Measurements from ENCODE around the gene ADARB1. TPM values are rescaled to one million over a fixed set of nuclear protein-coding genes. Genes with fewer than 3 reads are reported as not detected.

Gene ADARB1
- total and polyA plus RNA-seq, 2 donors (not counting 1 experiment from before 2014, with no cell fraction given) = 17.1 to 33.3 TPM

GRCh38 chr21:45225041-45225740 is 150.8 kb downstream of the ADARB1 start:
- H3K4me1 Mint-ChIP-seq = peaks cover 27% of the 10 kb centered on the region
- no peaks in the 10 kb centered on the region for H3K27me3 ChIP-seq (replicated peaks in 1 of 4; ENCODE audit: control extremely low read depth in 1 of 4, control insufficient read depth in 3 of 4, insufficient read depth in 4 of 4, low read length in 3 of 4)
- ChIA-PET POLR2A (no interaction called here), CTCF (interaction anchor here (1.0 kb wide), 1 partner anchor 19 kb away, joined by 3 read pairs; no protein-coding TSS in a partner anchor)
- H3K9ac ChIP-seq (ENCODE audit: low read length) = no peak overlapping the region
- H3K4me3 ChIP-seq (ENCODE audit: control extremely low read depth in 1 of 5, extremely low read depth in 1 of 5, insufficient read depth in 1 of 5, low read depth in 2 of 5, low read length in 4 of 5) = no peak overlapping the region
- no peaks in the 10 kb centered on the region for H3K27me3 Mint-ChIP-seq
- H3K4me1 ChIP-seq (ENCODE audit: control insufficient read depth in 2 of 2, insufficient read depth in 2 of 2, low read length in 2 of 2) = peaks cover 3 to 8% of the 10 kb centered on the region in 2 donors
- H3K36me3 ChIP-seq (replicated peaks in 1 of 2; ENCODE audit: control extremely low read depth in 1 of 2, control insufficient read depth in 1 of 2, extremely low read depth in 1 of 2, insufficient read depth in 2 of 2, low read length in 1 of 2) = peaks cover 0 to 29% of the 10 kb centered on the region in 2 experiments
- TF ChIP-seq, protein P1, sequence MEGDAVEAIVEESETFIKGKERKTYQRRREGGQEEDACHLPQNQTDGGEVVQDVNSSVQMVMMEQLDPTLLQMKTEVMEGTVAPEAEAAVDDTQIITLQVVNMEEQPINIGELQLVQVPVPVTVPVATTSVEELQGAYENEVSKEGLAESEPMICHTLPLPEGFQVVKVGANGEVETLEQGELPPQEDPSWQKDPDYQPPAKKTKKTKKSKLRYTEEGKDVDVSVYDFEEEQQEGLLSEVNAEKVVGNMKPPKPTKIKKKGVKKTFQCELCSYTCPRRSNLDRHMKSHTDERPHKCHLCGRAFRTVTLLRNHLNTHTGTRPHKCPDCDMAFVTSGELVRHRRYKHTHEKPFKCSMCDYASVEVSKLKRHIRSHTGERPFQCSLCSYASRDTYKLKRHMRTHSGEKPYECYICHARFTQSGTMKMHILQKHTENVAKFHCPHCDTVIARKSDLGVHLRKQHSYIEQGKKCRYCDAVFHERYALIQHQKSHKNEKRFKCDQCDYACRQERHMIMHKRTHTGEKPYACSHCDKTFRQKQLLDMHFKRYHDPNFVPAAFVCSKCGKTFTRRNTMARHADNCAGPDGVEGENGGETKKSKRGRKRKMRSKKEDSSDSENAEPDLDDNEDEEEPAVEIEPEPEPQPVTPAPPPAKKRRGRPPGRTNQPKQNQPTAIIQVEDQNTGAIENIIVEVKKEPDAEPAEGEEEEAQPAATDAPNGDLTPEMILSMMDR (IDR thresholded peaks at IDR 0.05) = no peak
- TF ChIP-seq EZH2 (IDR thresholded peaks at IDR 0.05; ENCODE audit: borderline replicate concordance, insufficient read depth, low read depth, low read length, poor library complexity, severe bottlenecking) = no peak
- DNase-seq (no peak), ATAC-seq (ENCODE audit: low read depth) (no peak)
- no peak overlapping the region for H3K27ac ChIP-seq (ENCODE audit: low read length in 2 of 2)
- no peaks in the 10 kb centered on the region for H3K79me2 ChIP-seq (ENCODE audit: control insufficient read depth, insufficient read depth, low read length)
- H3K4me2 ChIP-seq (replicated peaks; ENCODE audit: low read depth, low read length, poor library complexity, severe bottlenecking) = no peak overlapping the region
- WGBS (ENCODE audit: insufficient coverage) = 96% methylated on average over 3 of the region's 11 CpGs
- no peak overlapping the region for H2AFZ ChIP-seq (ENCODE audit: insufficient read depth, low read depth, low read length, poor library complexity, severe bottlenecking)
- intact Hi-C loops (cut with micrococcal nuclease) = no loop called here
- H3K9me3 Mint-ChIP-seq (ENCODE audit: insufficient read depth) = no peaks in the 10 kb centered on the region
- H3K4me3 Mint-ChIP-seq = no peak overlapping the region
- no peaks in the 10 kb centered on the region for H4K20me1 ChIP-seq (ENCODE audit: control insufficient read depth, insufficient read depth, low read length, poor library complexity, severe bottlenecking)
- no peak overlapping the region for H3K27ac Mint-ChIP-seq
- H3K9me3 ChIP-seq (ENCODE audit: control extremely low read depth in 1 of 3, control insufficient read depth in 2 of 3, insufficient read depth in 1 of 3, low read length in 2 of 3) = no peaks in the 10 kb centered on the region

DNA sequence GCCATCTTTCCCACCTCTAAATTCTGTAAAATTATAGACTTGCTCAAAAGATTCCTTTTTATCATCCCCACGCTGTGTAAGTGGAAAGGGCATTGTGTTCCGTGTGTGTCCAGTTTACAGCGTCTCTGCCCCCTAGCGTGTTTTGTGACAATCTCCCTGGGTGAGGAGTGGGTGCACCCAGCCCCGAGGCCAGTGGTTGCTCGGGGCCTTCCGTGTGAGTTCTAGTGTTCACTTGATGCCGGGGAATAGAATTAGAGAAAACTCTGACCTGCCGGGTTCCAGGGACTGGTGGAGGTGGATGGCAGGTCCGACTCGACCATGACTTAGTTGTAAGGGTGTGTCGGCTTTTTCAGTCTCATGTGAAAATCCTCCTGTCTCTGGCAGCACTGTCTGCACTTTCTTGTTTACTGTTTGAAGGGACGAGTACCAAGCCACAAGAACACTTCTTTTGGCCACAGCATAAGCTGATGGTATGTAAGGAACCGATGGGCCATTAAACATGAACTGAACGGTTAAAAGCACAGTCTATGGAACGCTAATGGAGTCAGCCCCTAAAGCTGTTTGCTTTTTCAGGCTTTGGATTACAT is 151.5 kb downstream of the ADARB1 start:
- Histone ChIP-seq H3K27ac (ENCODE audit: low read length in 2 of 2) (peak overlapping the region in 1 of 2 donors; percentile 33), H3K27me3 (replicated peaks in 1 of 4; ENCODE audit: control extremely low read depth in 1 of 4, control insufficient read depth in 3 of 4, insufficient read depth in 4 of 4, low read length in 3 of 4) (no peaks in the 10 kb centered on the region), H4K20me1 (ENCODE audit: control insufficient read depth, insufficient read depth, low read length, poor library complexity, severe bottlenecking) (no peaks in the 10 kb centered on the region), H3K4me3 (ENCODE audit: control extremely low read depth in 1 of 5, extremely low read depth in 1 of 5, insufficient read depth in 1 of 5, low read depth in 2 of 5, low read length in 4 of 5) (no peak overlapping the region), H3K4me2 (replicated peaks; ENCODE audit: low read depth, low read length, poor library complexity, severe bottlenecking) (no peak overlapping the region), H3K9me3 (ENCODE audit: control extremely low read depth in 1 of 3, control insufficient read depth in 2 of 3, insufficient read depth in 1 of 3, low read length in 2 of 3) (no peaks in the 10 kb centered on the region), H3K36me3 (replicated peaks in 1 of 2; ENCODE audit: control extremely low read depth in 1 of 2, control insufficient read depth in 1 of 2, extremely low read depth in 1 of 2, insufficient read depth in 2 of 2, low read length in 1 of 2) (peaks cover 0 to 26% of the 10 kb centered on the region in 2 experiments), H3K9ac (ENCODE audit: low read length) (no peak overlapping the region), H2AFZ (ENCODE audit: insufficient read depth, low read depth, low read length, poor library complexity, severe bottlenecking) (no peak overlapping the region), H3K4me1 (ENCODE audit: control insufficient read depth in 2 of 2, insufficient read depth in 2 of 2, low read length in 2 of 2) (peaks cover 3 to 8% of the 10 kb centered on the region in 2 donors), H3K79me2 (ENCODE audit: control insufficient read depth, insufficient read depth, low read length) (no peaks in the 10 kb centered on the region)
- Mint-ChIP-seq H3K27ac (peak overlapping the region; percentile 22), H3K4me3 (no peak overlapping the region), H3K27me3 (no peaks in the 10 kb centered on the region), H3K4me1 (peaks cover 27% of the 10 kb centered on the region), H3K9me3 (ENCODE audit: insufficient read depth) (no peaks in the 10 kb centered on the region)
- intact Hi-C loops (cut with micrococcal nuclease) = no loop called here
- ChIA-PET CTCF (no interaction called here), POLR2A (no interaction called here)
- ATAC-seq (ENCODE audit: low read depth) = no peak
- no peak for TF ChIP-seq EZH2 (IDR thresholded peaks at IDR 0.05; ENCODE audit: borderline replicate concordance, insufficient read depth, low read depth, low read length, poor library complexity, severe bottlenecking)
- TF ChIP-seq, protein P1 (IDR thresholded peaks at IDR 0.05) = no peak
- DNase-seq = no peak
- 94% methylated on average over 15 of the region's 16 CpGs for WGBS (ENCODE audit: insufficient coverage)

Measured in B cell (primary cell).